Liver (tissue), 9 donors: ENCODE results near the gene GLRA3. TPM values are rescaled to one million over a fixed set of nuclear protein-coding genes. Genes with fewer than 3 reads are reported as not detected.

Experiments used
- DNase-seq: peaks from one replicate; pipeline ENCODE4 v3.0.0-alpha.2; 2017; ENCODE audit warnings: low spot score
- H3K27ac ChIP-seq, 2 donors: one replicate each; pipeline ENCODE4 v1.7.0; 2013; ENCODE audit warnings: inconsistent platforms in 2 of 2, low read length in 2 of 2, control low read depth in 1 of 2, low read depth in 1 of 2, mild to moderate bottlenecking in 1 of 2
- H3K27me3 ChIP-seq, 4 donors: one replicate each; pipeline versions ENCODE4 v1.6.1 to v1.7.0; 2013; ENCODE audit warnings: low read length in 3 of 4, inconsistent platforms in 1 of 4, mild to moderate bottlenecking in 1 of 4, moderate library complexity in 1 of 4; ENCODE audit not compliant: control insufficient read depth in 4 of 4, insufficient read depth in 4 of 4
- H3K36me3 ChIP-seq, 4 donors: one replicate each; pipeline versions ENCODE4 v1.6.1 to v1.7.0; 2013; ENCODE audit warnings: low read length in 3 of 4, mild to moderate bottlenecking in 3 of 4, low read depth in 1 of 4, moderate library complexity in 1 of 4; ENCODE audit not compliant: control insufficient read depth in 4 of 4, insufficient read depth in 3 of 4
- H3K4me1 ChIP-seq, 4 donors: one replicate each; pipeline versions ENCODE4 v1.6.1 to v1.7.0; 2013; ENCODE audit warnings: low read length in 3 of 4, mild to moderate bottlenecking in 3 of 4, moderate library complexity in 1 of 4; ENCODE audit not compliant: control insufficient read depth in 4 of 4, insufficient read depth in 4 of 4
- H3K4me3 ChIP-seq, 3 donors: one replicate each; pipeline versions ENCODE4 v1.6.1 to v1.7.0; 2013; ENCODE audit warnings: low read length in 3 of 3, control low read depth in 1 of 3, low read depth in 1 of 3, mild to moderate bottlenecking in 1 of 3
- H3K9ac ChIP-seq, 2 donors: one replicate each; pipeline ENCODE4 v1.7.0; 2013; ENCODE audit warnings: low read length in 2 of 2, mild to moderate bottlenecking in 2 of 2, moderate library complexity in 2 of 2, control low read depth in 1 of 2, low read depth in 1 of 2
- H3K9me3 ChIP-seq, 4 donors: one replicate each; pipeline versions ENCODE4 v1.6.1 to v1.7.0; 2013; ENCODE audit warnings: low read length in 3 of 4; ENCODE audit not compliant: control insufficient read depth in 4 of 4
- EGR1 ChIP-seq, 2 donors: IDR thresholded peaks; 2 replicates each; pipeline ENCODE4 v1.6.1; 2016 to 2018; ENCODE audit warnings: antibody characterized with exemption in 2 of 2, low read depth in 2 of 2
- FOXA2 ChIP-seq: IDR thresholded peaks from 2 replicates; pipeline ENCODE4 v1.6.1; 2016; ENCODE audit warnings: antibody characterized with exemption
- GABPA ChIP-seq, 2 donors: IDR thresholded peaks in 1 of 2; conservative IDR thresholded peaks in 1 of 2; 2 replicates each; pipeline ENCODE4 v1.6.1; 2016; ENCODE audit warnings: antibody characterized with exemption in 2 of 2, mild to moderate bottlenecking in 1 of 2, moderate library complexity in 1 of 2
- HNF4A ChIP-seq, 2 donors: conservative IDR thresholded peaks; 2 replicates each; pipeline ENCODE4 v1.6.1; 2016; ENCODE audit warnings: antibody characterized with exemption in 2 of 2, mild to moderate bottlenecking in 2 of 2
- HNF4G ChIP-seq: IDR thresholded peaks from 2 replicates; pipeline ENCODE4 v1.6.1; 2016; ENCODE audit warnings: antibody characterized with exemption
- JUND ChIP-seq, 2 donors: IDR thresholded peaks; 2 replicates each; pipeline ENCODE4 v1.6.1; 2016; ENCODE audit warnings: antibody characterized with exemption in 2 of 2
- NR2F2 ChIP-seq: IDR thresholded peaks from 2 replicates; pipeline ENCODE4 v1.6.1; 2016; ENCODE audit warnings: antibody characterized with exemption
- RAD21 ChIP-seq, 2 donors: IDR thresholded peaks; 2 replicates each; pipeline ENCODE4 v1.6.1; 2016; ENCODE audit warnings: antibody characterized with exemption in 2 of 2, mild to moderate bottlenecking in 2 of 2
- RXRA ChIP-seq, 2 donors: IDR thresholded peaks; 2 replicates each; pipeline ENCODE4 v1.6.1; 2017 to 2018; ENCODE audit warnings: antibody characterized with exemption in 2 of 2, mild to moderate bottlenecking in 1 of 2
- TAF1 ChIP-seq: conservative IDR thresholded peaks from 2 replicates; pipeline ENCODE4 v1.6.1; 2016; ENCODE audit warnings: antibody characterized with exemption, mild to moderate bottlenecking
- YY1 ChIP-seq: IDR thresholded peaks from 2 replicates; pipeline ENCODE4 v1.6.1; 2016; ENCODE audit warnings: antibody characterized with exemption, mild to moderate bottlenecking
- WGBS: extraction: QIAGEN DNeasy Blood & Tissue Kit; methylation state at CpG from one replicate; pipeline ENCODE4 v1.1.7; 2013; 5-methylcytosine and 5-hydroxymethylcytosine counted together
- polyA plus RNA-seq, 2 donors: library from polyadenylated mRNA; stranded (reverse) in 1 of 2; unstranded in 1 of 2; fragments of 200-250 nt in 1 of 2; fragments of >200 nt in 1 of 2; fragmentation: Nextera tagmentation in 1 of 2; extraction: Ambion mirVana in 1 of 2; gene quantifications; one replicate each; pipeline versions ENCODE4 v1.2.1 to v1.2.3, GENCODE V29; 2013 to 2015
- total RNA-seq, 2 donors: library from RNA; depleted of rRNA; stranded (reverse); fragments of >200 nt; gene quantifications; one replicate each; pipeline ENCODE4 v1.2.3, GENCODE V29; 2014
- TF ChIP-seq, protein P1 (sequence below): IDR thresholded peaks from 2 replicates; pipeline ENCODE4 v1.6.1; 2016; ENCODE audit warnings: antibody characterized with exemption
- TF ChIP-seq, protein P2 (sequence below): IDR thresholded peaks from 2 replicates; pipeline ENCODE4 v1.6.1; 2016; ENCODE audit warnings: antibody characterized with exemption
- TF ChIP-seq, protein P3 (sequence below): fragments of 150-350 bp; IDR thresholded peaks from 2 replicates; pipeline ENCODE4 v1.5.1; 2017; ENCODE audit warnings: improper control_type of control experiment, low read depth, low read length; ENCODE audit not compliant: missing input control
- TF ChIP-seq, protein P4 (sequence below): IDR thresholded peaks from 2 replicates; pipeline ENCODE4 v1.6.1; 2016; ENCODE audit warnings: antibody characterized with exemption, mild to moderate bottlenecking
- TF ChIP-seq, protein P5 (sequence below): IDR thresholded peaks from 2 replicates; pipeline ENCODE4 v1.6.1; 2016; ENCODE audit warnings: antibody characterized with exemption
- donor health status: healthy.
- donor health status: healthy.
- donor health status: healthy.
- donor health status: healthy.
- donor health status: healthy.

Gene GLRA3
- total and polyA plus RNA-seq, 4 donors = not detected

DNA sequence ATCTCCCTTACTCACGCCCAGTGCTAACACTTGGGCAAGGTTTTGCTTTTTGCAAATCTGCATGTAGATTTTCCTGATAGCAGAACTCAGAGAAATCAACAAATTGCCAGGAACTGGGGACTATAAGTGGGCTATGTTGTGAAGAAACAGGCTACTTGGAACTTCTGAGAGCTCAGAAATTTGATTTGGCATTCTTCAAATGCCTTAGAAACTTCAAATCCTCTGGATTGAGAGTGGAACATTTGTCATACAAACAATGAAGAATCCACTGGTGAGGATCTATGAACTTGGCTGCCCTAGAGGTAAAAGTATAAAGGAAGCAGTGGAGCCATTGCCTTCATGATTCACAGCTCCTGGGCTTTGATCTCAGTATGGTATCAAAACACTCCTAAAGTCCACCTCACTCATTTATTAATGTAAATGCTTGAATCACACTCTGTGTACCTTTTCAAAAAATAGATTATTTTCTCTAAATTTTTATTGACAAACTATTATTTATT is 126.0 kb downstream of the GLRA3 start:
- WGBS = 94% methylated on average over 1 of the region's 1 CpG
- Histone ChIP-seq H3K9ac (no peak overlapping the region), H3K4me3 (no peak overlapping the region), H3K27ac (no peak overlapping the region), H3K36me3 (no peaks in the 10 kb centered on the region), H3K4me1 (no peaks in the 10 kb centered on the region), H3K27me3 (no peaks in the 10 kb centered on the region), H3K9me3 (no peaks in the 10 kb centered on the region)
- TF ChIP-seq EGR1 (IDR thresholded peaks at IDR 0.05; ENCODE audit: low read depth in 2 of 2) (no peak), GABPA (IDR thresholded peaks at IDR 0.05 in 1 of 2, conservative IDR thresholded peaks at IDR 0.05 in 1 of 2) (no peak), RAD21 (IDR thresholded peaks at IDR 0.05) (no peak), FOXA2 (no peak), RXRA (IDR thresholded peaks at IDR 0.05) (no peak)
- TF ChIP-seq, protein P1, sequence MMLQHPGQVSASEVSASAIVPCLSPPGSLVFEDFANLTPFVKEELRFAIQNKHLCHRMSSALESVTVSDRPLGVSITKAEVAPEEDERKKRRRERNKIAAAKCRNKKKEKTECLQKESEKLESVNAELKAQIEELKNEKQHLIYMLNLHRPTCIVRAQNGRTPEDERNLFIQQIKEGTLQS = no peak
- TF ChIP-seq, protein P2, sequence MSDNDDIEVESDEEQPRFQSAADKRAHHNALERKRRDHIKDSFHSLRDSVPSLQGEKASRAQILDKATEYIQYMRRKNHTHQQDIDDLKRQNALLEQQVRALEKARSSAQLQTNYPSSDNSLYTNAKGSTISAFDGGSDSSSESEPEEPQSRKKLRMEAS = no peak
- TF ChIP-seq, protein P3, sequence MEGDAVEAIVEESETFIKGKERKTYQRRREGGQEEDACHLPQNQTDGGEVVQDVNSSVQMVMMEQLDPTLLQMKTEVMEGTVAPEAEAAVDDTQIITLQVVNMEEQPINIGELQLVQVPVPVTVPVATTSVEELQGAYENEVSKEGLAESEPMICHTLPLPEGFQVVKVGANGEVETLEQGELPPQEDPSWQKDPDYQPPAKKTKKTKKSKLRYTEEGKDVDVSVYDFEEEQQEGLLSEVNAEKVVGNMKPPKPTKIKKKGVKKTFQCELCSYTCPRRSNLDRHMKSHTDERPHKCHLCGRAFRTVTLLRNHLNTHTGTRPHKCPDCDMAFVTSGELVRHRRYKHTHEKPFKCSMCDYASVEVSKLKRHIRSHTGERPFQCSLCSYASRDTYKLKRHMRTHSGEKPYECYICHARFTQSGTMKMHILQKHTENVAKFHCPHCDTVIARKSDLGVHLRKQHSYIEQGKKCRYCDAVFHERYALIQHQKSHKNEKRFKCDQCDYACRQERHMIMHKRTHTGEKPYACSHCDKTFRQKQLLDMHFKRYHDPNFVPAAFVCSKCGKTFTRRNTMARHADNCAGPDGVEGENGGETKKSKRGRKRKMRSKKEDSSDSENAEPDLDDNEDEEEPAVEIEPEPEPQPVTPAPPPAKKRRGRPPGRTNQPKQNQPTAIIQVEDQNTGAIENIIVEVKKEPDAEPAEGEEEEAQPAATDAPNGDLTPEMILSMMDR = no peak
- no peak for DNase-seq

DNA sequence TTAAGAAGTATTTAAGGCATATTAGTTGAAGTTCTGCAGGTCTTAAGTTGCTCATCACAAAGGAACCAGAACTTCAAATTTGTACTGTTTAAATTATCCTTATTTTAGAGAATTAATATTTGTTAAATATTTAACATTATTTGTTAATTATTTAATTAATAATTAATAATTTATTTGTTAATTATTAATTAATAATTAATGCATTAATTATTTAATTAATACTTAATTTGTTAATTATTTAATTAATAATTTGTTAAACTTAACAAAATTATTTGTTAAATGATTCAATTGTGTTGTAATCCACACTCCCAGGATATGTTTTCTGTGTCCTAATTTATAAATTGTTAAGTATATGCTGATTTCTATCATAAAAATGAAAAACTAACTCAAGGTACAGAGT is 129.4 kb downstream of the GLRA3 start:
- TF ChIP-seq JUND (IDR thresholded peaks at IDR 0.05) = no peak
- H3K36me3 ChIP-seq = no peaks in the 10 kb centered on the region
- H3K4me1 ChIP-seq = no peaks in the 10 kb centered on the region
- no peaks in the 10 kb centered on the region for H3K9me3 ChIP-seq
- H3K9ac ChIP-seq = no peak overlapping the region
- no peak for DNase-seq
- H3K27me3 ChIP-seq = no peaks in the 10 kb centered on the region
- H3K4me3 ChIP-seq = no peak overlapping the region
- no peak overlapping the region for H3K27ac ChIP-seq

DNA sequence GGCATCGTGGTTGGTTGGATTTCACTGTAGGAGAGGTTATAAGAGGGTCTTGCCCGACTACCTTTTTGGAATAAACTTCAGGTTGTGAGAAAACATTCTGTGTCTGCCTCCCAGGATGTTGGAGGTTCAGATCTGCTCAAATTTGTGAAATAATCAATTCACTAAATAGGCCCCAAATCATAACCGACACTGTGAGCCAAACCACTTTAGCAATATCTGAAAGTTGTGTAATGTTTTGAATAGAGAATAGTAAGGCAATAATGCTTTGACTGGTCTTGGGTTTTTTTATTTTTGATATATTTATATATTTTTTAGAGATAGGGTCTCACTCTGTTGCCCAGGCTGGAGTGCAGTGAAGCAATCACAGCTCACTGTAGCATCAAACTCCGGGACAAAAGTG is 131.2 kb downstream of the GLRA3 start:
- DNase-seq = no peak
- Histone ChIP-seq H3K9ac (no peak overlapping the region), H3K4me3 (no peak overlapping the region), H3K27ac (no peak overlapping the region), H3K36me3 (no peaks in the 10 kb centered on the region), H3K27me3 (peaks cover 0 to 5% (median 0%) of the 10 kb centered on the region in 4 donors), H3K4me1 (no peaks in the 10 kb centered on the region), H3K9me3 (no peaks in the 10 kb centered on the region)
- 59% methylated on average over 4 of the region's 4 CpGs for WGBS
- no peak for TF ChIP-seq FOXA2
- TF ChIP-seq RAD21 (IDR thresholded peaks at IDR 0.05) = no peak
- no peak for TF ChIP-seq JUND (IDR thresholded peaks at IDR 0.05)
- TF ChIP-seq EGR1 (IDR thresholded peaks at IDR 0.05; ENCODE audit: low read depth in 2 of 2) = no peak
- TF ChIP-seq TAF1 = no peak
- no peak for TF ChIP-seq RXRA (IDR thresholded peaks at IDR 0.05)
- TF ChIP-seq NR2F2 = no peak
- TF ChIP-seq YY1 = no peak
- TF ChIP-seq, protein P2 = no peak
- TF ChIP-seq, protein P4, sequence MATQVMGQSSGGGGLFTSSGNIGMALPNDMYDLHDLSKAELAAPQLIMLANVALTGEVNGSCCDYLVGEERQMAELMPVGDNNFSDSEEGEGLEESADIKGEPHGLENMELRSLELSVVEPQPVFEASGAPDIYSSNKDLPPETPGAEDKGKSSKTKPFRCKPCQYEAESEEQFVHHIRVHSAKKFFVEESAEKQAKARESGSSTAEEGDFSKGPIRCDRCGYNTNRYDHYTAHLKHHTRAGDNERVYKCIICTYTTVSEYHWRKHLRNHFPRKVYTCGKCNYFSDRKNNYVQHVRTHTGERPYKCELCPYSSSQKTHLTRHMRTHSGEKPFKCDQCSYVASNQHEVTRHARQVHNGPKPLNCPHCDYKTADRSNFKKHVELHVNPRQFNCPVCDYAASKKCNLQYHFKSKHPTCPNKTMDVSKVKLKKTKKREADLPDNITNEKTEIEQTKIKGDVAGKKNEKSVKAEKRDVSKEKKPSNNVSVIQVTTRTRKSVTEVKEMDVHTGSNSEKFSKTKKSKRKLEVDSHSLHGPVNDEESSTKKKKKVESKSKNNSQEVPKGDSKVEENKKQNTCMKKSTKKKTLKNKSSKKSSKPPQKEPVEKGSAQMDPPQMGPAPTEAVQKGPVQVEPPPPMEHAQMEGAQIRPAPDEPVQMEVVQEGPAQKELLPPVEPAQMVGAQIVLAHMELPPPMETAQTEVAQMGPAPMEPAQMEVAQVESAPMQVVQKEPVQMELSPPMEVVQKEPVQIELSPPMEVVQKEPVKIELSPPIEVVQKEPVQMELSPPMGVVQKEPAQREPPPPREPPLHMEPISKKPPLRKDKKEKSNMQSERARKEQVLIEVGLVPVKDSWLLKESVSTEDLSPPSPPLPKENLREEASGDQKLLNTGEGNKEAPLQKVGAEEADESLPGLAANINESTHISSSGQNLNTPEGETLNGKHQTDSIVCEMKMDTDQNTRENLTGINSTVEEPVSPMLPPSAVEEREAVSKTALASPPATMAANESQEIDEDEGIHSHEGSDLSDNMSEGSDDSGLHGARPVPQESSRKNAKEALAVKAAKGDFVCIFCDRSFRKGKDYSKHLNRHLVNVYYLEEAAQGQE = no peak
- TF ChIP-seq, protein P1 = no peak
- TF ChIP-seq HNF4G = no peak
- TF ChIP-seq HNF4A (conservative IDR thresholded peaks at IDR 0.05) = no peak
- TF ChIP-seq, protein P5, sequence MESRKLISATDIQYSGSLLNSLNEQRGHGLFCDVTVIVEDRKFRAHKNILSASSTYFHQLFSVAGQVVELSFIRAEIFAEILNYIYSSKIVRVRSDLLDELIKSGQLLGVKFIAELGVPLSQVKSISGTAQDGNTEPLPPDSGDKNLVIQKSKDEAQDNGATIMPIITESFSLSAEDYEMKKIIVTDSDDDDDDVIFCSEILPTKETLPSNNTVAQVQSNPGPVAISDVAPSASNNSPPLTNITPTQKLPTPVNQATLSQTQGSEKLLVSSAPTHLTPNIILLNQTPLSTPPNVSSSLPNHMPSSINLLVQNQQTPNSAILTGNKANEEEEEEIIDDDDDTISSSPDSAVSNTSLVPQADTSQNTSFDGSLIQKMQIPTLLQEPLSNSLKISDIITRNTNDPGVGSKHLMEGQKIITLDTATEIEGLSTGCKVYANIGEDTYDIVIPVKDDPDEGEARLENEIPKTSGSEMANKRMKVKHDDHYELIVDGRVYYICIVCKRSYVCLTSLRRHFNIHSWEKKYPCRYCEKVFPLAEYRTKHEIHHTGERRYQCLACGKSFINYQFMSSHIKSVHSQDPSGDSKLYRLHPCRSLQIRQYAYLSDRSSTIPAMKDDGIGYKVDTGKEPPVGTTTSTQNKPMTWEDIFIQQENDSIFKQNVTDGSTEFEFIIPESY = no peak
- TF ChIP-seq, protein P3 = no peak
